HTR-8/SVneo (cell line): Measurements from ENCODE around the gene SPRYD3.

Experiments used
- DNase-seq: peaks from one replicate; pipeline ENCODE4 v3.0.0; 2011; ENCODE audit warnings: low spot score, mixed read lengths; ENCODE audit not compliant: insufficient read length
- FAIRE-seq: peaks from 2 replicates; lab custom pipeline; 2011; peaks lifted over from hg19 to GRCh38; lab: Jason Lieb, UNC

The SPRYD3 gene

DNA sequence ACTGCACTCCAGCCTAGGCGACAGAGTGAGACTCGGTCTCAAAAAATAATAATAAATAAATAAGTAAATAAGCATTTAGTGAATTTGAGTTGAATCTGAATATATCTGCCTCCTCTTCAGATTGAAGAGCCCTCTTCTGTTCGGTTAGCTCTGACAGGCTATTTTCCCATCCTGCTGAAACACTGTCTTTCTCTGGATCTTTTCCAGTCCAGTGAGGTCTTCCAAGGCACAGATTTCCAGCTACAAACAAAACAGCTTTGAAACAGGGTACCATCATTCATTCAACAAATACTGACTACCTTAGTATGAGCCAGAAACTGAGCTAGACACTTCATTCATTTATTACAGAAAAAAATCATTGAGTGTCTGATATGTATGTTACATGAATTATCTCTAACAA is 7.2 kb upstream of the SPRYD3 start:
- FAIRE-seq (no peak), DNase-seq (no peak)

GRCh38 chr12:53082637-53083175 is 3.5 kb upstream of the SPRYD3 start:
- FAIRE-seq (no peak), DNase-seq (no peak)

GRCh38 chr12:53078425-53079225 is 565 bp downstream of the SPRYD3 start:
- FAIRE-seq, result no peak

GRCh38 chr12:53077030-53077429 is 2.2 kb downstream of the SPRYD3 start:
- DNase-seq (no peak), FAIRE-seq (no peak)

More at GRCh38 chr12:53078425-53079225, 565 bp downstream of the SPRYD3 start:
- DNase-seq, result no peak

DNA sequence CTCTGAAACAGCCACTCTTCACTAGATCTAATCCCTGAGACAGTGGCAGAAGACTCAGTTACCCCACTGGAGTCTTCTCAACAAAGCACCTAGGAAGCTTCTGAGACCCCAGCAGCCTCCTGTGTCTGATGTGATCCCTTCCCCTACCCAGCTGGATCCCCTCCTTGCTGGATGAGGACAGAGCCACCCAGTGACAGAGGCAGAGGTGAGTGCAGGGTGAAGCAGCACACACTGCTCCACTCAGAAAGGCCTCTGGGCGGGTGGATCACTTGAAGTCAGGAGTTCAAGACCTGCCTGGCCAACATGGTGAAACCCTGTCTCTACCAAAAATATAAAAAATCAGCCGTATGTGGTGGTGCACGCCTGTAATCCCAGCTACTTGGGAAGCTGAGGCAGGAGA is 2.7 kb downstream of the SPRYD3 start:
- FAIRE-seq (no peak), DNase-seq (no peak)

GRCh38 chr12:53074999-53075370 is 4.2 kb downstream of the SPRYD3 start:
- FAIRE-seq, result no peak

DNA sequence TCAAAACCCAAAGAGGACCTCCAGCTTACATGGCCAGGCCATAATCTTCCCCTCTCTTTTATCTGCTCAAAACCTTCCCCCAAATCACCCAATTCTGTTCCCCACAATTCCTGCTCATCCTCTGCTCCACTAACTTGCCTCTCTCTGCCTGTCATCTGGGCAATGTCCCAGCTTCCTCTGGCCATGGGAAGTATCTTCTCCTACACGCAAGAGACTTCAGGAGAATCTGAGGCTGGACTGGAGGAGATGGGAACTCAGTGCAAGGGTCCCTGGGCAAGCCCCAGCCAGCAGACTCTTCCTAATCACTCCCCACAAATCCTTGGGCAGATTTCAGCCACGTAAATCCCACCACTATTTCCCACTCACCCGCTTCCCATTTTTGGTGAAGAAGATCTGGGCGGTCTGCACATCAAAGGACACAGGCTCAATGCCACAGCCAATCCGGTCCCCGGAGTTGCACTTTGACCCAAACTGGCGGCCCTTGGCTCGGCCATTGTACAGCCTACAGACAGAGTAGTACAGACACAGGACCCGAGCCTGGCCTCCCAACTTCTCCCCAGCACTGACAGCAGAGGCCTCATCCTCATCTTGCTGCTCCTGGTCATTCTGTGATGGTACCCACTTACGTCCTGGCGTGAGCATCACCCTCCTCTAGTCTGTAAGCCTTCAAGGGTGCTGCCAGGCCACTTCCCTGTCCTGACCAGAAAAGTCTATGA is 4.7 kb downstream of the SPRYD3 start:
- FAIRE-seq, result no peak
- DNase-seq, result no peak

More at GRCh38 chr12:53074999-53075370, 4.2 kb downstream of the SPRYD3 start:
- DNase-seq, result no peak

GRCh38 chr12:53073881-53074280 is 5.3 kb downstream of the SPRYD3 start:
- FAIRE-seq, result no peak
- DNase-seq, result no peak

DNA sequence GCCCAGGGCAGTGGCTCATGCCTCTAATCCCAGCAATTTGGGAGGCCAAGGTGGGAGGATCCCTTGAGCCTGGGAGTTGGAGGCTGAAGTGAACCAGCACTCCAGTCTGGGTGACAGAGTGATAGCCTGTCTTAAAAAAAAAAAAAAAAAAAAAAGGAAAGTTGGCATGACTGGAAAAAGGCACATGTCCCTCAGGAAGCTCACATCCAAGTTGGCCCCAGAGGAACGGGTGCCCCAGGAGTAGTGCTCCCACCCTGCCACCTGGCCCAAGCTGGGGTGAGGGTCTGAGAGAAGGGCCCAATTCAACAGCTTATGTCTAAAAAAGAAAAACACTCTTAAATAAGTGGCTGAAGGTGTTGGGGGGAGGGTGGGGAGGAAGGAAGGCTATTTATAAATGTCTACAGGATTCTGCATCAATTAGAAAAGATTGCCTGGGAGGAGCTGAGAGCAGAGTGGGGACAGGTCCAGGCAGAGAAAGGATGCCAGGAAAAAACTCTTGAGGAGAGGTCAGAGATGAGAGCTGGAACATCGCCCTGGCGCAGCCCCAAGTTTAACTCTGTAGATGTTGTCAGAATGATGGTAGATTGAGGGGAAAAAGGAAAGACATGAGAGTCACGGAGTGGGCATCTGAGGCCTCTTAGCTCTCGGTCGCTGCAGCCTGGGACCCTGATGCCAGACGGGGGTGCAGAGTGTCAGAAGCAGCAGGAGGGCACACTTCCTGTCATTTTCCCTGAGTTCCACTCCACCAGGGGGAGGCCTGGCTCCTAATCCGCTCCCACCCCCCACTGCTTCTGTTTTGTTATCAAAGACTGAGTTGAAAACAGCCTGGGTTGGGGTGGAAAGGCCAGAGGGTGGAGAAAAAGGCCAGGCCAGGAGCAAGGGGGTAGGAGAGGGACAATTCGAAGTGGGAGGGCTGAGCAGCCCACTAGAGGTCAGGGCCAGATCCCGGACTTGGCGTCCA is 7.3 kb downstream of the SPRYD3 start:
- DNase-seq (no peak), FAIRE-seq (no peak)

DNA sequence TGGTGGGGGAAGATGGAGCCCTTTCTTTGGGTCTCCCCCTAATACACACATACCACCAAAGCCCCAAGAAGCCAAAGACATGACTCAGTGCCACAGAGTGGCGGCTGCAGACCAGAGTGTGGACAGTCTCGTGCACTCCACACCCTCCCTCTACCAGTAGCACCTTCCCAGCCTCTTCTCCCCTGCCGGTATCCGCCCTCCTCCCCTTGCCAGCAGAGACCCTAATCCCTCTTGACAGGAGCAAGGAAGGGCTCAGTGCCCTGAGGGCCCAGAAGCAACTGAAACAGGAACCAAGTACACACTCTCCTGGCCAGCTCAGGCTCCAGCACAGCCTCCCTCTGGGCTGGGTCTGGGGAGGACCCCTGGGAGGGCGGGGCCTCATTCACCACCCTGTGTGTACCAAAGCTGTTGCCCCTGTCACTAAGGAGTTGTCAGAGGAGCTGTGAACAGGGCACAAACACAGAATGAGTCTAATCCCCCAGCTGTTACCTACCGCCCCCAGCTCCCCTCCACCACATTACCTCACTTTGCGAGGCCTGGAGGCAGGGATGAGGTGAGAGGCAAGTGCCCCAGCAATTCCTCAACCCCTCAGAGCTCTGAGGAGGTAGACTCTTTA is 8.2 kb downstream of the SPRYD3 start:
- peak; percentile 54 for FAIRE-seq
- DNase-seq, result no peak

- no peak for FAIRE-seq
- no peak for DNase-seq
These were observed 9.4 kb downstream of the SPRYD3 start for GRCh38 chr12:53069621-53070410.

- FAIRE-seq (no peak), DNase-seq (no peak)
These were observed 10.2 kb downstream of the SPRYD3 start for GRCh38 chr12:53068811-53069585.

- no peak for DNase-seq
- peak; percentile 46 for FAIRE-seq
These were observed 11.0 kb downstream of the SPRYD3 start for GRCh38 chr12:53067993-53068770.

- no peak for FAIRE-seq
- no peak for DNase-seq
These were observed 11.9 kb downstream of the SPRYD3 start for GRCh38 chr12:53067074-53067992.

DNA sequence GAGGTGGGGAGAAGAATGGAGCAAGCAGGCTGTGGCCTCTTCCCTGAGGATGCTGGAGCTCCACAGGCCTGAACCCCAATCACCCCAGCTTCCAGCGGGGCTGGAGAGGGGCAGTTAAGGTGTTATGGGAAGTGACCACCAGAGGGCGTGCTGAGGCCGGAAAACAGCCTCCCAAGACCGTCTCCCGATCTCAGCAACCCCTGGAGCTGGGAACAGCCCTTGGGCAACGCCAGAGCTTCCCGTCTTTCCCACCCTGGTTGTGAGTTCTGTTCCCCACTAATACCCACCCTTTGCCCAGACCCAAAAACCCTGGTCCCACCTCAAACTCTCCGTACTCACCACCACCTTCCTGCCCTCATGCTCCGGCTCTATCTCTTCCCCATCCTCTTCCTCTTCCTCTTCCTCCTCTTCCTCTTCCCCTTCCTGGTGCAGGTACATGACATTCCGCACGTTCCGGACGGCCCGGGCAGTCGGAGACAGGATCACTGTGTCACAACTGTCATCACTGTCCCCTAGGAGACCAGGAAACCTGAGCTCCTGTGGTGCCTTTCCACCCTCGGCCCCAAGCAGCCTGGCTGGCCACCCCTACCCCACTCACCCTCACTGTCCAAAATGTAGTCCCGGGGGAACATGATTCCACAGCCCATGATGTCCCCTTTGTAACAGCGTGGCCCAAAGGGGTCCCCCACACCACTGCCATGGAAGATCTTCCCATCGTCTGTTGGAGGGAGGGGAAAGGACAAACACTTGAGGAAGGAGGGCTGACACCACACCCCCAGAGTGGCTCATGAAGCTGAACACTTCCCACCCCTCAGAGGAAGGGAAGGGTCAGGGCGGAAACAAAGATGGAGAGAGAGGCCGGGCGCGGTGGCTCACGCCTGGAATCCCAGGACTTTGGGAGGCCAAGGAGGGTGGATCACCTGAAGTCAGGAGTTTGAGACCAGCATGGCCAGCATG is 12.9 kb downstream of the SPRYD3 start:
- DNase-seq (peak; percentile 91), FAIRE-seq (peak; percentile 57)
